NCI-H1694 (cell line): ENCODE results near the gene MTMR12.

ENCODE experiments used
- DNase-seq: peaks from one replicate; lab custom pipeline; 2025; lab: John Stamatoyannopoulos, UW

MTMR12 gene

DNA sequence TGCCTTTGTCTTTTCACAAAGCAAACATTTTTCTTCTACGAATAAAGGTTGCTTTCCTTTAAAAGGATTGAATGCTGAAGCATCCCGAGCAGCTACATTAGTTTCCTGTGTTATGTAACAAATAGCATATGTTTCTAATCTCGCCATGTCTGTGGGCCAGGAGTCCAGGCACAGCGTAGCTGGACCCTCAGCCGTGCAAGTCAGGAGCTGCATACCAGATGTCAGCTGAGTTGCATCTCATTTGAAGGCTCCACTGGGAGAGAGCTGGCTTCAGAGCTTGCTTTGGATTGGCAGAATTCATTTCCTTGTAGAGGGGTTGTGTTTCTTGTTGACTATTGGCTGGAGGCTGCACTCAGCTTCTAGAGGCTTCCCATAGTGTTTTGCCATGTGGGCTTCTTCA lies 122.6 kb downstream of the MTMR12 start:
- no peak for DNase-seq

DNA sequence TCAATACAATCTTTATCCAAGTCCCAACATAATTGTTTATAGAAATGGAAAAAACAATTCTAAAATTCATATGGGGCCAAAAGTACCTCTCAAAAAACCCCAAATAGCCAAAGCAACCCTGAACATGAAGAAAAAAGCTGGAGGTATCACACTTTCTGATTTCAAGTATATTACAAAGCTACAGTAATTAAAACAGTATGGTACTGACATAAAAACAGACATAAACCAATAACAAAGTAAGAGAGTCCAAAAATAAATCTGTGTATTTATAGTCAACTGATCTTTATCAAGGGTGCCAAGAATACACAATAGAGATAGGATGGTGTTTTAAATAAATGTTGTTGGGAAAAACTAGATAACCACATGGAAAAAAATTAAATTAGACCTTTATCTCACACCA lies 125.1 kb downstream of the MTMR12 start:
- no peak for DNase-seq

DNA sequence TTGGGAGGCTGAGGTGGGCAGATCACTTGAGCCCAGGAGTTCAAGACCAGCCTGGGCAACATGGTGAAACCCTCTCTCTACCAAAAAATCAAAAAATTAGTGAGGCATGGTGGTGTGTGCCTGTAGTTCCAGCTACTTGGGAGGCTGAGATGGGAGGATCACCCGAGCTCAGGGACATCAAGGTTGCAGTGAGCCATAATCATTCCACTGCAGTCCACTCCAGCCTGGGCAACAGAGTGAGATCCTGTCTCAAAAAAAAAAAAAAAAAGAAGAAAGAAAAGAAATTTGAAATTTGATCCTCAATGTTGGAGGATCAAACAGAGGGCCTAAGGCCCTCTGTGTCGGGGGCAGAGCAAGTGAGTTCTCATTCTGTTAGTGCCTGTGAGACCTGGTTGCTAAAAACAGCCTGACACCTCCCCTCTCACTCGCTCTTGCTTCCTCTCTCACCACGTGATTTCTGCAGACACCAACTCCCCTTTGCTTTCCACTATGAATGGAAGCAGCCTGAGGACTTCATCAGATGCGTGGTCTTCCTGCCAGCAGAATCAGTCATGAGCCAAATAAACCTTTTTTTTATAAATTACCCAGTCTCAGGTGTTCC lies 130.2 kb downstream of the MTMR12 start:
- no peak for DNase-seq
